Left cardiac atrium (tissue), 4 donors: Measurements from ENCODE around the gene PXYLP1. TPM values are rescaled to one million over a fixed set of nuclear protein-coding genes. Genes with fewer than 3 reads are reported as not detected.
"Not testable (repeated sequence)": the region's sequence is repeated elsewhere in the genome, so short reads cannot be mapped to it uniquely, and the experiment has no call there.

ENCODE experiments used
- ATAC-seq, 2 donors: fragments of 200-7000 bp; cut with Tn5 transposase; one replicate each; pipeline ENCODE4 v1.9.1; 2020; ENCODE audit warnings: mild to moderate bottlenecking in 2 of 2, moderate library complexity in 2 of 2
- DNase-seq: peaks from one replicate; pipeline ENCODE4 v3.0.0-alpha.2; 2020
- intact Hi-C, 2 donors: fragments of 100-400 bp; cut with DNase I; formaldehyde crosslinking; loops; one replicate each; pipeline versions ENCODE4 v1.14.1 to v1.15.1; 2022 to 2023
- total RNA-seq, 2 donors: library from RNA; stranded (reverse); fragmentation: NEBNext Ultra II Directional; extraction: Animal tissue kit (Norgen Biotek cat#: 25700); gene quantifications; one replicate each; pipeline ENCODE4 v1.2.1, GENCODE V29; 2021
- donor health status: DM: no; HTN: yes; CAD: no.
- donor health status: DM: no; HTN: yes; CAD: no; lungs with severe emphysema.
- donor health status: DM: yes; HTN: yes; CAD: no.
- donor health status: Dilated cardiomyopathy.

The PXYLP1 gene
- total RNA-seq, 2 donors from 2014 or later, result 5.6 to 10.8 TPM

DNA sequence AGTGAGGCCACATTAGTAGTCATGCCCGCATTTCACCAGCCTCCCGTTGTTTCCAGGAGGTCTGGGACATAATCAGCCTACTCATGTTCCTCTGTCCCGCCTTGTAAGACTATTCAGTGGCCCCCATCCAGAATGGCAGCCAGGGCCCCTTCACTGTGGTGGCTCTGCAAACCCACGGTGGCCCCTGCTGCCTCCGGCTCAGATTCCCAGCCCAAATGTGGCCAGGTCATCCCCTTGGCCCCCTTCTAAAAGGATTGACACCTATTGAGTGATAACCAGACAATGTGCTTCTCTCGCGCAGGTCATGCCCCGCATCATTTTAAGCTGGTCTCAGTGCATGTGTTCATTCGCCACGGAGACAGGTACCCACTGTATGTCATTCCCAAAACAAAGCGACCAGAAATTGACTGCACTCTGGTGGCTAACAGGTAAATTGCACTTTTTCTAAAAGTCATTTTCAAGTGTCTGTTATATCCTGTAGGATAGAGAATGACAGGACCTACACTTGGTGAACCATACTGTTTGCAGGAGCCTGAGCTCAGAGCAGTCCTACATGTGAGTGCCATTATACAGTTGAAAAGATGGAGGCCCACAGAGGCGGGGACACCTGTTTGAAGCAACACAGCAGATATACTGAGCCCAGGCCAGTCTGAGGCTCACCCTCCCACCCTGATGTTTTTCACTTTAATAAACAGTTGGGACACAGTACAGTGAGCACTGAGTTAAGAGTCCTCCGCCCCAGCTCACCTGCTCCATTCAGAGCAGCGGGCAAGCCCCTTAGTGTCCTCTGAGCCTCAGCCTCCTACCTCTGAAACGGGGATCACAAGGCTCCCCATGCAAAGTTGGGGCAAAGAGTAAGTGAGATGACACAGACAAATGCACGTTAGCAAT is 47.7 kb downstream of the PXYLP1 start:
- intact Hi-C loops, result loop anchor here in 1 of 2 donors (5.0 kb wide), 1 partner anchor 47 kb away; the partner anchor contains the start of gene PXYLP1
- ATAC-seq (peak; percentile 27 to 69), DNase-seq (no peak)

DNA sequence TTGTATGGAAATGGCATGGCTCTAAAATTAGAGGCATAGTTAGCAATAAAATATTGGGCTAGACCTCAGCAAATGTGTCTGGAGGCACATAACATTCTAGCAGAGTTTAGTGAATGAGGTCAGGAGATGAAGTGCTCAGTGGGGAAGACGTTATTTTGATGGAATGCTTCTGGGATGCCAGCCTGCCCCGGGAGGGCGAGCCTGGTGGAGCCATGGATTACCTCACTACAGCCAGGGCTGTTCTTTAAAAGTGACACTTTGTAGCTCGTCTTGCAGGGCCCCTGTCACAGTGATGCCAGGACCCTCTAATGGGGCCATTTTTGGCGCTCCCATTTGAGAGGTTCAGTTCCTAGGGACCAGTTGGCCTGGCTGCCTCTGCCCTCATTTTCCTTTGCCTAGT is 48.5 kb downstream of the PXYLP1 start:
- ATAC-seq (peak; percentile 43 to 72), DNase-seq (no peak)
- intact Hi-C loops, result no loop called here

DNA sequence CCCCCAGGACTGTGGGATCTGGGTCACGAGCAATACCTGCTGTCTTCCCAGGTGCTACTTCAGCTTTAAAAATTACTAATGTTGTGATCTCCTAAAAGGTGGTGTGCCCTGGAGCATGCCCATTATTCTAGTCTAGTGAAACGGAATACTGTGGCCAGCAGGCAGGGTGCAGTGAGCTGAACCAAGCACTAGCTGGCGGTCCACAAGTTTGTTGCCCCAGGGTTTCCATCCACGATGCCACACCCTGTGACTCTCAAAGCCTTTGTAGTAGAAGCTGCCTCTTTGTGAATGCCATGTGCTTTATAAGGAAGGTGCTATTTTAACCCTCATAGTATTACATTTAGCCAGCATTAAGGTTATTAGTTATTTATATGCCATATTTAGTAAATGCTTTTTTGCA is 49.1 kb downstream of the PXYLP1 start:
- intact Hi-C loops, result no loop called here
- DNase-seq (no peak), ATAC-seq (no peak)

DNA sequence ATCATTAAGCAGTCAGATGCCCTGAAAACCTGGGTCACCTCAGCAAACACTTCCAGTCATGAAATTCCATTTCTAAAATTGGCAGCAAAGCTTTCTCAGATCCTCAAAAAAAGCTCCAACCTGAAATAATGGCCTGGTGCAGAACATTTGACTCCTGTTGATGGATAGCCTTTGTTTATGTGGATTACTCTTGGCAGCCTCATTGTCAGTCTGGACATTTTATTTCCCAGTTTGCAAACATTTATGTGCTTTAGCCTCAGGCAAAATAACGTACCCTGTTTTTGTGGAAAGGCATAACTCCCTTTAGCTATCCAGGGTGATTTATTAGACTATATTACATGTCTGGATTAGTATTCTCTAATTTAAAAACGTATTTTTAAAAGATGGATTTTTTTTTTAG is 53.9 kb downstream of the PXYLP1 start:
- ATAC-seq, result no peak
- DNase-seq, result no peak
- intact Hi-C loops, result no loop called here

DNA sequence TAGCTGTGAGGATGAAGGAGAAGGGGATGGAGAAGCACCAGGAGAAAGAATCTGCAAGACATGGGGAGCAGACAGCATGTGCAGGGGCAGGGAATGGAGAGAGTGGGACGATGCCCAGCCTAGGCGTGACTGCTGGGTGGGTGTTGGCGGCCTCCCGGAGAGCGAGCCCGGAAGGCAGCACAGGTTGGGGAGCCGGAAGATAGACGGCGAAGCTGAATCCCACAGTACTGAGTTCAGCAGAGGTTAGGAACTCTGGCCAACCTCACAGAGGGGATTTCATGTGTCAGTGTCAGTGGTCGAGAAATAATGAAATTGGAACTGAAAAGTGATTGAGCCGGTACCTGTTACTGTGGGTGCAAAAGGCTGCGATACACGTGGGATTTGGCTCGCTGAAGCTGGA is 55.2 kb downstream of the PXYLP1 start:
- intact Hi-C loops, result no loop called here
- ATAC-seq (peak in 1 of 2 donors; percentile 41), DNase-seq (no peak)

DNA sequence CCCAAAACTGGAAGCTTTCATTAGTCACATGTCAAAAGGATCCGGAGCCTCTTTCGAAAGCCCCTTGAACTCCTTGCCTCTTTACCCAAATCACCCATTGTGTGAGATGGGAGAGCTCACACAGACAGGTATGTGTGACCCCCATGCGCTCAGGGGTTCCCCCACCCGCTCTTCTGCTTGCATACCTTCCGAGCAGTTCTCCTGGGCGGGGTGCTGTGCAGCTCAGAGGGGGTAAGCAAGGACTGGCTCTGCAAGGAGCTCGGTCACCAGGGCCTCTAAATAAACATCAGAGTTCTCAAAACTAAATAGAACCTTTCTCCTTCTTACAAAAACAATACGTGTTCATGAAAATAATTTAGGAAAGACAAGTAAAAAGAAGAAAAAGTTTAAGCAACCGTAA is 55.7 kb downstream of the PXYLP1 start:
- ATAC-seq (peak in 1 of 2 donors; percentile 18), DNase-seq (no peak)
- intact Hi-C loops, result no loop called here

DNA sequence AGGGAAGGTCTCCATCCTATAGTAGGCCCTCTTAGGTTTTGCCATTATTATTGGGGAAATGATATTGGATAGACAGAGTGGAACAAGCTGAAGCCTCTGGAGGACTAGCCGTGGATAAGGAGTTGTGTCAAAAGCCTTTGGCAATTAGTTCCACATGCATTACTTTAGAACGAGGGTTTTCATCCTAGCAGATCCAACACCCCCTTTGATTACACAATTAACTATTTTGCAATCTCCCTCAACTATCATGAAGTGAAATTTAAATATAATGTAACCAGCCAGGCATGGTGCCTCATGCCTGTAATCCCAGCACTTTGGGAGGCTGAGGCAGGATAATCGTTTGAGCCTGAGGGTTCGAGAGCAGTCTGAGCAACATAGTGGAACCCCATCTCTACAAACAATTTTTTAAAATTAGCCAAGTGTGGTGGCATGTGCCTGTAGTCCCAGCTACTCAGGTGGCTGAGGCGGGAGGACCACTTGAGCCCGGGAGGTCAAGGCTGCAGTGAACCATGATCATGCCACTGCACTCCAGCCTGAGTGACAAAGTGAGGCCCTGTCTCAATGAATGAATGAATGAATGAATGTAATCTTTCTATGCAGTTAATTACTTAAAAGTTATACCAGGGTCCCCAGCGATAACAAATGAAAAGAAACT is 56.8 kb downstream of the PXYLP1 start:
- DNase-seq (no peak), ATAC-seq (no peak)
- intact Hi-C loops, result no loop called here

DNA sequence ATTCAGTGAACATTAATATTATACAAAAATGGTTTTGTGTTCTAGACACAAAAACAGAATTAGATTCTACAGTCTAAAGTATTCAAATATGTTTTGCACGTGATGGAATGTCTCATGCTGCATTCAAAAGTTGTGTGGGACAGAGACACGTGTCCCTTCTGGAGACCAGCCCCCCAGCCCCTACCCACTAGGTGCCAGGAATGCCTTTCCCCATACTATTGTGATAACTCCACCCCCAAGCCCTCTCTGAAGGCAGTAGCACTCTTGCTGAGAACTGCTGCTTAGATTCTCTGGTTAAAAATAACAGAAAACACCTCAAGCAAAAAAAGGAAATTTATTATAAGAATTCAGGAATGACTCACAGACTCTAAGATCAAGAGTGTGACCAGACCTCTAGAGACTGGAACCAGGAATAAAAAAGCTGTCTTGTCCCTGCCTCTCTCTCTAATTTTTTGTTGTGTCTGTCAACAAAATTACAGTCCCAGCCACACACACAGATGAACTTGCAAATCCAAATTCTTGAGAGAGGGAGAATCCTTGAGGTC is 57.7 kb downstream of the PXYLP1 start:
- DNase-seq (no peak), ATAC-seq (no peak)
- intact Hi-C loops, result no loop called here

DNA sequence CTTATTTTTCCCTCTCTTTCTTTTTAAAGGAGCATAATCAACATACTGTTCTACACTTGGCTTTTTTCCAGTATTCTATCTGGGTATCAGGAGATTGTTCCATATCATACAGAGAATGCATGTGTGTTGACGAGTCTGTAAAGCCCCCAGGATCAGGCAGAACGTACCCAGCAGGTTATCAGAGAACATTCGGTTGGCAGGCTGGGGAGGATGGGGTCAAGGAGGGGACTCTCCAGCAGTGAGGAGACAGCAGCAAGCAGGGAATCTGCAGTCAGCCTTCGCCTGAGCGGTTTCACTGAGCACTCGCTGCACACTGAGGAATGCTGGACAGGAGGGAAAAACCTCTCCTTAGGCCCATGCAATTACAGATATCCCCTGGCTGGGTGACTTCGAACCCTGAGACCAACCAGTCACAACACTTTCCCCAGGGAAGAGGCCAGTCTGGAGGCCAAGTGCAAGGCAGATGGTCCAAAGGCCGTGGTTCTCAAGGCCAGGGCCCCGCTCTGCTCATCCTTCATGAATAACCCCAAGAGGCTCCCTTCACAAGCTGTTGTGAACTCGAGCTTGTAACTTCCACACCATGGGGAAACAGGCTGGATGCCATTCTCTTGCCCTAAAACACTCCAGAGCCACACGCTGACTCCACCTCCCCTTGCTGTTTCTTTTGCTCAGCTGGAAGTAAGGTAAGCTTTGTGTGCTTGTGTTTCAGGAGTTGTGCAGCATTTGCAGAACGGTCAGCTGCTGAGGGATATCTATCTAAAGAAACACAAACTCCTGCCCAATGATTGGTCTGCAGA is 60.1 kb downstream of the PXYLP1 start:
- no peak for DNase-seq
- ATAC-seq, result peak; percentile 49
- intact Hi-C loops, result no loop called here

DNA sequence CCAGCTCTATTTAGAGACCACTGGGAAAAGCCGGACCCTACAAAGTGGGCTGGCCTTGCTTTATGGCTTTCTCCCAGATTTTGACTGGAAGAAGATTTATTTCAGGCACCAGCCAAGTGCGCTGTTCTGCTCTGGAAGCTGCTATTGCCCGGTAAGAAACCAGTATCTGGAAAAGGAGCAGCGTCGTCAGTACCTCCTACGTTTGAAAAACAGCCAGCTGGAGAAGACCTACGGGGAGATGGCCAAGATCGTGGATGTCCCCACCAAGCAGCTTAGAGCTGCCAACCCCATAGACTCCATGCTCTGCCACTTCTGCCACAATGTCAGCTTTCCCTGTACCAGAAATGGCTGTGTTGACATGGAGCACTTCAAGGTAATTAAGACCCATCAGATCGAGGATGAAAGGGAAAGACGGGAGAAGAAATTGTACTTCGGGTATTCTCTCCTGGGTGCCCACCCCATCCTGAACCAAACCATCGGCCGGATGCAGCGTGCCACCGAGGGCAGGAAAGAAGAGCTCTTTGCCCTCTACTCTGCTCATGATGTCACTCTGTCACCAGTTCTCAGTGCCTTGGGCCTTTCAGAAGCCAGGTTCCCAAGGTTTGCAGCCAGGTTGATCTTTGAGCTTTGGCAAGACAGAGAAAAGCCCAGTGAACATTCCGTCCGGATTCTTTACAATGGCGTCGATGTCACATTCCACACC is 60.9 kb downstream of the PXYLP1 start:
- intact Hi-C loops, result no loop called here
- DNase-seq (no peak), ATAC-seq (peak; percentile 14 to 35)

DNA sequence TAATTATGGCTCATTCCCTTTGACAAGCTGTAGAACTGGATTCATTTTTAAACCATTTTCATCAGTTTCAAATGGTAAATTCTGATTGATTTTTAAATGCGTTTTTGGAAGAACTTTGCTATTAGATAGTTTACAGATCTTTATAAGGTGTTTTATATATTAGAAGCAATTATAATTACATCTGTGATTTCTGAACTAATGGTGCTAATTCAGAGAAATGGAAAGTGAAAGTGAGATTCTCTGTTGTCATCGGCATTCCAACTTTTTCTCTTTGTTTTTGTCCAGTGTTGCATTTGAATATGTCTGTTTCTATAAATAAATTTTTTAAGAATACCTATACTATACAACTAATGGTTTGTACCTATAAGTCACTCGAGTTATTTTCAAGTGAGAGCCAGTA is 62.7 kb downstream of the PXYLP1 start:
- no peak for ATAC-seq
- intact Hi-C loops, result no loop called here
- DNase-seq, result no peak

DNA sequence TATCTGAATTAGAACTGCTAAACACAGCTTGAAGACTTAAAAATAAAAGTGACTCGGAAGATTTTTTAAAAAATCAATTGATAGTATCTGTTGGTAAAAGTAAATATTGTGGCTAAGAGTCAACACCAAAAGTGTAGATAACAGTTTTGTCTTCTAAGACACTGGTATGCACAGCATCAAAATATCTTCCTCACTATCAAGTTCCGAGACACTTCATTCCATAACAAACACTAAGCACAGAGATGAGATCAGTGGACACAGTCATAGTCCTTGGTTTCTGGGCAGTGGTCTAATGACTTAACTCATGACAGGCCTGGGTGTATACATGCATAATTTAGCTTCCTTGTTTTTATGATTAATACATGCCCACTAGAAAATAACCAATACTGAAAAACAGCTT is 63.2 kb downstream of the PXYLP1 start:
- intact Hi-C loops, result no loop called here
- no peak for DNase-seq
- ATAC-seq, result peak; percentile 34 to 78

DNA sequence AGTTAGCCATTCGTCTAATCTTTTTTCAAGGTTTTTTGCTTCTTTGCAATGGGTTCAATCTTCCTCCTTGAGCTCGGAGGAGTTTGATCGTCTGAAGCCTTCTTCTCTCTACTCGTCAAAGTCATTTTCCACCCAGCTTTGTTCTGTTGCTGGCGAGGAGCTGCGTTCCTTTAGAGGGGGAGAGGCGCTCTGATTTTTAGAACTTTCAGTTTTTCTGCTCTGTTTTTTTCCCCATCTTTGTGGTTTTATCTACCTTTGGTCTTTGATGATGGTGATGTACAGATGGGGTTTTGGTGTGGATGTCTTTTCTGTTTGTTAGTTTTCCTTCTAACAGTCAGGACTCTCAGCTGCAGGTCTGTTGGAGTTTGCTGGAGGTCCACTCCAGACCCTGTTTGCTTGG is 68.8 kb downstream of the PXYLP1 start:
- intact Hi-C loops, result loop anchor here in 1 of 2 donors (5.0 kb wide), 1 partner anchor 262 kb away; no protein-coding TSS in a partner anchor
- ATAC-seq, DNase-seq: not testable (repeated sequence)

DNA sequence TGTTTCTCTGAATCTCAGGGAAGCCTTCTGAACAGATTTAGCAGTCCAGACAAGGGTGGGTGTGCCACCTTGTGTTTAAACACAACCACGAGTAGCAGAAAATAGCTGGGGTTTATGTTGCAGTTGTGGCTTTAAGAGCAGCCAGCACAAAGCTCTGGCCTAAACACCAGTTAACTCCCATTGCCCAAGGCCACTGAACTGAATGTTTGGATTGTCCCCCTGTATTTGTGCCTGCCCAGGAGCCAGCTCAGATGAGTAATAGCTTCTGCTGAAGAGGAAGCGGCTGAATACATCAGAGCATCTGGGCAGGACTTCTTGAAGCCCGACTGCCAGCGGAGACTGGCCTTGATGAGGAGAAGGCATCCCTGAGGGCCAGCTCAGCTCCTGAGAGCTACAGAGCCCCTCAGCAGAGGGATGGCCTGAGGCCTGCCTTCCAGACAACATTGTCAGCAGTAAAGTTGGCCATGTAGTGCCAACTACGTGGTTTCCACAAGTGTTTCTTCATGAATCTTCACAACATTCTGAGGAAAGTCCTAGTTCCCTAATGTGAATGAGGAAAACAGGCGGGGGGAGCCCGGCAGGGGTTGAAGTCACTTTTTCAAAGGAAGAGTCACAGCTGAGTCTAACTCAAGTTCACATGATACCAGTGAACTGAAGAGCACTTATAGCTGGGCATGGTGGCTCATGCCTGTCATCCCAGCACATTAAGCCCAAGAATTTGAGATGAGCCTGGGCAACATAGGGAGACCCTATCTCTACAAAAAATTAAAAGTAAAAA is 70.9 kb downstream of the PXYLP1 start:
- intact Hi-C loops, result loop anchor here in 1 of 2 donors (2.0 to 5.0 kb wide), 2 partner anchors 74 to 260 kb away; no protein-coding TSS in a partner anchor
- ATAC-seq (peak in 1 of 2 donors; percentile 45), DNase-seq (no peak)

DNA sequence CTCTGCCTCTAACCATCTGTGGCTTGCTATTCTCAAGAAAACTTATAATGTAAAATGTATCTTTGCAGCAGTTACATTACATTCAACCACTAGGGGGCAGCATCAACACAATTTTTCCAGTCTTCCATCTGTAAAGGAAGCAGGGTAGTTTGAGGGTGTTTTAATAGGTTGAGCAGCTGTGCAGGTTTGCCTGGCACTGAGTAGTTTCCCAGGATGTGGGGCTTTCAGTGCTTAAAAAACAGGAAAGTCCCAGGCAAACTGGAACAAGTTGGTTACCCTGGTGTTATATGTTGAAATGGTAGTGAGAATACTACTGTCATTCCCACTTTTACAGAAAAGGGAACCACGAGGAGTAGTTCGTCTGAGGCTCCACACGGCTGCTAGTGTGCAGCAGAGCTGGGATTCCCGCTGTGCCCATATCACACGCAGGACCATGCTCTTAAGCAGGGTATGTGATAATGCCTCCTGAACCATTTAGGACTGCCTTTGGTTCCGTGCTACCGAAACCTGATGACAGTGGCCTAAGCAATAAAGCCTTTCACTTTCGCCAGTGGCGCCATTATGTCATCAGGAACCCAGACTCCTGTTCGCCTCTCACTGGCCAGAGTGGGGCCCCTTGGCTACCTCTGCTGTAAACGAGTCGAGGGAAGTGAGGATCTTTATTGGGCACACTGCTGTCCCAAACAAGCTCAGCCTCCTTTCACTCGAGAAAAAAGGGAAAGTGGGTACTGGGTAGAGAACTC is 72.0 kb downstream of the PXYLP1 start:
- ATAC-seq (peak; percentile 64 to 72), DNase-seq (no peak)
- intact Hi-C loops, result loop anchor here in 1 of 2 donors (2.0 to 5.0 kb wide), 2 partner anchors 75 to 259 kb away; no protein-coding TSS in a partner anchor

DNA sequence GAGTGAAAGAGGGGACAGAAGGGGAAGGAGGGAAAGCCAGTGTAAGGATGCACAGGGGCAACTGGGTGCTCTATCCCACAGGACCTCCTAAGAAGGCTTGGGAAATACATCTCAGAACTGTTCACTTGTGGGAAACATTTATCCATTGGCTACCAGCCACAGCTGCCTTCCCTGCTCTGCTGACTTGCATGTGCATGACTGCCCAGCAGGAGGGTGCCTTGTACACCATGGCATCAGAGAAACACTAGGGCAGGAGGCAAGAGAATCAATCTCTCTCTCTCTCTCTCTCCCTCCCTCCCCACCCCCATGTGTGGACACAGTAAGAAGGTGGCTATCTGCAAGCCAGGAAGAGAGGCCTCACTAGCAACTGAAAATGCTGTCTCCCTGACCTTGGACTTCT is 73.8 kb downstream of the PXYLP1 start:
- ATAC-seq, result no peak

DNA sequence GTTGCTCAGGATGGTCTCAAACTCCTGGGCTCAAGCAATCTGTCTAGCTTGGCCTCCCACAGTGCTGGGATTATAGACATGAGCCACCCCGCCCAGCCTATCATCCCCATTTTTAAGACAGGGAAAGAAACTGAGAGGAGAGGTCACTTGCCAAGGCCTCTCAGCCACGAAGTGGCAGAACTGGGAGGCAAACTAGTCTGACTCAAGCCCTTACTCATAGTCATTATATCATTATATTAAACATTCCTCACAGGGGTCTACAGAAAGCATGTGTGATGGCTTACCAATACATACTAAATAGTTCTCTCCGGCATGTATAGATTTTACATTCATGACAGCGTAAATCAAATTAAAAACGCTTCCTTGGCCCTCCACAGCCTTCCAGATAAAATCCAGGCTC is 74.7 kb downstream of the PXYLP1 start:
- DNase-seq (no peak), ATAC-seq (no peak)
- intact Hi-C loops, result no loop called here

More for the DNA sequence above, 73.8 kb downstream of the PXYLP1 start:
- DNase-seq, result no peak
- intact Hi-C loops, result no loop called here
